Measurements from ENCODE around the gene PSKH1.
"Not testable (repeated sequence)": the region's sequence is repeated elsewhere in the genome, so short reads cannot be mapped to it uniquely, and the experiment has no call there.

The PSKH1 gene

DNA sequence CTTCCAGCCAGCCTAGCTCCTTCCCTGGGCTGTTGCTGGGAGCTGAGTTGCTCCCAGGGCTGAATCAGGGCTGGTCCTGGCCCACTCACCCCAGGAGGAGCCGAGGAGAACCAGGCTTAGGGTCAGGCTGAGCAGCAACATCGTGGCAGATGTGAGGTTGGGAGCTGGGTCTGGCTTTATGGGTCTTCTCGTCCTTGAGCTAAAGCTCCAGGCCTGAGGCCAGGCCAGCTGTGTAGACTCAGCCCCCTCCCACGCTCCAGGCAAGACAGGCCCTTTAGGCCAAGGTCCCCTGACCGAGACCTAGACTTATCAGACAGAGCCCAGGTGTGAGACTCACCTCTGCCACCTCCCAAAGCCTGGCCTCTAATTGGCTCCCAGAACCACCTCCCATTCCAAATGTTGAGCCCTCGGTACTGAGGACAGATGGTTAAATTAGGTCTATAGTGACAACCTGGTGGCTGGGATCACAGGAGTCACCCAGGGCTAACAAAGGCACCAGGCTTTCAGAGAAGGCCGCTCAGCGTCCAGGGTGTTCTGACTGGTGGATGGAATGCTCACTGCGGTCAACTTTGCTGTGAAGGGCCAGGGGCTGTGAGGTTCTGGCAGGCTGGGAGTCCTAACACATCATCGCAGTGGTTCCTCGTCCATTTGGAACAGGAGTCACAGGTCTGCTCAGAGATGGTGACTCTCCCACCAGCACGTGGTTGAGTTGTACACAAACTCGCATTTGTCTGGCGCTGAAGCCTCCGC is 38.8 kb downstream of the PSKH1 start, which contains the start of gene CTRL:
Gene CTRL (minus strand): TSS at position 151 of the 750 bp plus-strand sequence. CDS start 10 bp downstream, at position 141.
- Histone ChIP-seq H3K27me3 (replicated peaks; ENCODE audit: control insufficient read depth, insufficient read depth, low read length, poor library complexity, severe bottlenecking) (no peaks in the 10 kb centered on the region), H3K36me3 (ENCODE audit: control insufficient read depth, insufficient read depth, low read length) (peaks cover 42% of the 10 kb centered on the region), H3K4me1 (ENCODE audit: control insufficient read depth, insufficient read depth, low read length, poor library complexity, severe bottlenecking) (peaks cover 11% of the 10 kb centered on the region), H3K9me3 (ENCODE audit: control insufficient read depth, low read length) (no peaks in the 10 kb centered on the region), H3K4me3 (ENCODE audit: insufficient read depth, low read depth, low read length, poor library complexity, severe bottlenecking) (no peak within 1 kb of the TSS), H3K27ac (ENCODE audit: insufficient read depth, low read length, poor library complexity, severe bottlenecking) (no peak within 1 kb of the TSS)
- no peak for DNase-seq

GRCh38 chr16:67932462-67932840 is 39.4 kb downstream of the PSKH1 start:
- DNase-seq = no peak
- Histone ChIP-seq H3K27me3 (replicated peaks; ENCODE audit: control insufficient read depth, insufficient read depth, low read length, poor library complexity, severe bottlenecking) (no peaks in the 10 kb centered on the region), H3K4me1 (ENCODE audit: control insufficient read depth, insufficient read depth, low read length, poor library complexity, severe bottlenecking) (peaks cover 16% of the 10 kb centered on the region), H3K27ac (ENCODE audit: insufficient read depth, low read length, poor library complexity, severe bottlenecking) (no peak overlapping the region), H3K4me3 (ENCODE audit: insufficient read depth, low read depth, low read length, poor library complexity, severe bottlenecking) (no peak overlapping the region), H3K36me3 (ENCODE audit: control insufficient read depth, insufficient read depth, low read length) (peaks cover 40% of the 10 kb centered on the region), H3K9me3 (ENCODE audit: control insufficient read depth, low read length) (no peaks in the 10 kb centered on the region)

DNA sequence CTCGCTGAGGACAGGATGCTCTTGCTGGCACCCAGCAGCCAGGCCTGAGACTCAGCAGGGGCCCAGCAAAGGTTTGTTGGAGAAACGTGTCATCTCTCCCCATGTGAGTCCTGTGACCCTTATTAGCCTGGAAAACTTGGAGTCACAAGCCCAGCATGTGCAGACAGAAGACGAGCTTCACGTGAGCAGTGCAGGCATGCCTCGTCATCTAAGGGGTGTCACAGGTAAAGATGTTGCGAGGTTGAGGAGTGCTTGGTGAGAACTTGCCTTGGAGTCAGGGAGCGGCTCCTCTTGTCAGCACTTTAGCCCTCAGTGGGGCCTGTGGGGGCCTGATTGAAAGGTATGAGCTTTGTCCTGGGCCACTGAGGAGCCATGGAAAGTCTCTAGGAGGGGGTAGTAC is 40.8 kb downstream of the PSKH1 start:
- peaks cover 15% of the 10 kb centered on the region for H3K4me1 ChIP-seq (ENCODE audit: control insufficient read depth, insufficient read depth, low read length, poor library complexity, severe bottlenecking)
- H3K27me3 ChIP-seq (replicated peaks; ENCODE audit: control insufficient read depth, insufficient read depth, low read length, poor library complexity, severe bottlenecking) = no peaks in the 10 kb centered on the region
- H3K4me3 ChIP-seq (ENCODE audit: insufficient read depth, low read depth, low read length, poor library complexity, severe bottlenecking) = no peak overlapping the region
- no peak for DNase-seq
- no peaks in the 10 kb centered on the region for H3K9me3 ChIP-seq (ENCODE audit: control insufficient read depth, low read length)
- H3K27ac ChIP-seq (ENCODE audit: insufficient read depth, low read length, poor library complexity, severe bottlenecking) = no peak overlapping the region
- H3K36me3 ChIP-seq (ENCODE audit: control insufficient read depth, insufficient read depth, low read length) = peaks cover 32% of the 10 kb centered on the region

DNA sequence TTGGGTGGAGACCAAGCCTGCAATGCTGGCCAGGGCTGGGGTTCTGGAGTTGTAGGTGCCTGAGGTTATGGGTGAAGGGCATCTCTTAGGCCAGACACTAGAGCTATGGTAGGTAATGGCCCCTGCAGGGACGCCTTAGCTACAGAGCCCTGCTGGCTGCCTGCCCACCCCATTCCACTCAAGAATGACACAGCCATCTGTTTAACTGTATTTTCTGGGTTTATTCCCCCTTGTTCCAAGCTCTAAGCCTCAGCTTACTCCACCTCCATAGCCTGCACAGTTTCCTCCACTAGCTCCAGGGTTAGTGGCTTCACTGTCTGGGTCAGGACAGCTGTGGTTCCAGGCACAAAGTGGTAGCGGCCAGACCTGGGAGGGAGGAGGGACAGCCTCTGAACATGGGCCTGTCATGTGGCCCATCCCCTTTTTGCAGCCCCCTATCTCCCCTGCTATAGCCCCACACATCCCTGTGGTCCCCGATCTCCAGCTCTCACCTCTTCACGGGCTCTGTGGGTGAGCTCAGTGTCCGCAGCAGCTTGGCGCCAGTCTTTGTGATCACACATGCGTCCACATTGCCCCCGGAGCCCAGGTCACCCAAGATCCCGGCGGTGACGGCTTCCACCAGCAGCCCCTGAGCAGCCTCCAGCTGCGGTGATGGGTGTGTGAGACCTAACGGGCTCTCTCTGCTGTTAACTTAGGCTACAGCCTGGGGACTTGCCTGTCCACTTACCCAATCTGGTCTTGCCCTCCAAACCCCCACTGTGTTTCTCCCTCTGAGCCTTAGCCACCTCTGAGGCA is 41.4 kb downstream of the PSKH1 start:
- Histone ChIP-seq H3K4me1 (ENCODE audit: control insufficient read depth, insufficient read depth, low read length, poor library complexity, severe bottlenecking) (peaks cover 15% of the 10 kb centered on the region), H3K27me3 (replicated peaks; ENCODE audit: control insufficient read depth, insufficient read depth, low read length, poor library complexity, severe bottlenecking) (no peaks in the 10 kb centered on the region), H3K27ac (ENCODE audit: insufficient read depth, low read length, poor library complexity, severe bottlenecking) (peak overlapping the region; percentile 85), H3K4me3 (ENCODE audit: insufficient read depth, low read depth, low read length, poor library complexity, severe bottlenecking) (no peak overlapping the region), H3K36me3 (ENCODE audit: control insufficient read depth, insufficient read depth, low read length) (peaks cover 30% of the 10 kb centered on the region), H3K9me3 (ENCODE audit: control insufficient read depth, low read length) (no peaks in the 10 kb centered on the region)
- no peak for DNase-seq

- peaks cover 20% of the 10 kb centered on the region for H3K4me1 ChIP-seq (ENCODE audit: control insufficient read depth, insufficient read depth, low read length, poor library complexity, severe bottlenecking)
- no peak for DNase-seq
Observed at GRCh38 chr16:67935101-67935401, 42.0 kb downstream of the PSKH1 start.

DNA sequence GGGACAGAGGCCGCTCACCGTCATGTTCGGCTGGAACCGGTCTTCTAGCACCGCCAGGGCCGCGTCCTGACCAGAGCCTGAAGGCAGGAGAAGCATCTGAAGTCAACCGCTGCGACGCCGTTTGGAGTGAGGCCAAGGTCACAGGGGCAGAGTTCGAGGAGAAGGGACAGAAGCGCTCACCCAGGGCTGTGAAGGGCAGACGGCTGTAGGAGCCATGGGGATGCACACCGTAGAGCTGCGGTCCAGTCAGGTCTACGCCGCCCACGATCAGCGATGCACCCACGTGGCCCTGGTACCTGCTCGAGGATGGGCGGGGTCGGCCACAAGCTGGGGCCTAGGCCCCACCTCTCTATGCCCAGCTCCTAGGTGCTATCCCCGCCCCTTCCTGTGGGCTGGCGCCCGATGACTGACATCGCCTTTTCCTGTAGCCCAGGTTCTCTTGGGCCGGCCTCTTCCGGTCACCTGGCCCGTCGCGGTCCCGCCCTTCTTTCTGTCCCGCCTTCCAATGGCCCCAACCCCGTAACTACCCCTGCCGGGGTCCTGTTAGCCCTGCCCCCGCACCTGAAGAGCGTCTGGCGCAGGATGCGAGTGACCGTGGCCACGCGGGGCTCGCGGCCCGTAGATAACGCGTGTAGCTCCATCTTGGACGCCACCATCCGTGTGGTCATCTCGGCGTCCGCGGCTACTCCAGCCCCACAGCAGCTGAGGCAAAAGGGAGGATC is 42.5 kb downstream of the PSKH1 start:
- DNase-seq = peak; percentile 93 to 96 (median 94)
- peaks cover 25% of the 10 kb centered on the region for H3K4me1 ChIP-seq (ENCODE audit: control insufficient read depth, insufficient read depth, low read length, poor library complexity, severe bottlenecking)

More at GRCh38 chr16:67935101-67935401, 42.0 kb downstream of the PSKH1 start:
- Histone ChIP-seq H3K36me3 (ENCODE audit: control insufficient read depth, insufficient read depth, low read length) (peaks cover 25% of the 10 kb centered on the region), H3K9me3 (ENCODE audit: control insufficient read depth, low read length) (no peaks in the 10 kb centered on the region), H3K27me3 (replicated peaks; ENCODE audit: control insufficient read depth, insufficient read depth, low read length, poor library complexity, severe bottlenecking) (no peaks in the 10 kb centered on the region), H3K27ac (ENCODE audit: insufficient read depth, low read length, poor library complexity, severe bottlenecking) (peak overlapping the region; percentile 85), H3K4me3 (ENCODE audit: insufficient read depth, low read depth, low read length, poor library complexity, severe bottlenecking) (peak overlapping the region; percentile 92)

GRCh38 chr16:67936124-67936879 is 43.2 kb downstream of the PSKH1 start, which contains the start of gene PSMB10:
PSMB10 (minus strand) TSS chr16:67936850; CDS start chr16:67936749, 101 bp downstream.
- H3K27ac ChIP-seq (ENCODE audit: insufficient read depth, low read length, poor library complexity, severe bottlenecking) = peak within 1 kb of the TSS; percentile 85
- peak in 1 of 3 donors; percentile 11 for DNase-seq
- peaks cover 26% of the 10 kb centered on the region for H3K4me1 ChIP-seq (ENCODE audit: control insufficient read depth, insufficient read depth, low read length, poor library complexity, severe bottlenecking)
- no peaks in the 10 kb centered on the region for H3K9me3 ChIP-seq (ENCODE audit: control insufficient read depth, low read length)
- peaks cover 24% of the 10 kb centered on the region for H3K36me3 ChIP-seq (ENCODE audit: control insufficient read depth, insufficient read depth, low read length)
- no peaks in the 10 kb centered on the region for H3K27me3 ChIP-seq (replicated peaks; ENCODE audit: control insufficient read depth, insufficient read depth, low read length, poor library complexity, severe bottlenecking)
- H3K4me3 ChIP-seq (ENCODE audit: insufficient read depth, low read depth, low read length, poor library complexity, severe bottlenecking) = peak within 1 kb of the TSS; percentile 92

More for the DNA sequence above, 42.5 kb downstream of the PSKH1 start:
- Histone ChIP-seq H3K36me3 (ENCODE audit: control insufficient read depth, insufficient read depth, low read length) (peaks cover 24% of the 10 kb centered on the region), H3K27me3 (replicated peaks; ENCODE audit: control insufficient read depth, insufficient read depth, low read length, poor library complexity, severe bottlenecking) (no peaks in the 10 kb centered on the region), H3K9me3 (ENCODE audit: control insufficient read depth, low read length) (no peaks in the 10 kb centered on the region), H3K27ac (ENCODE audit: insufficient read depth, low read length, poor library complexity, severe bottlenecking) (peak overlapping the region; percentile 85), H3K4me3 (ENCODE audit: insufficient read depth, low read depth, low read length, poor library complexity, severe bottlenecking) (peak overlapping the region; percentile 92)

DNA sequence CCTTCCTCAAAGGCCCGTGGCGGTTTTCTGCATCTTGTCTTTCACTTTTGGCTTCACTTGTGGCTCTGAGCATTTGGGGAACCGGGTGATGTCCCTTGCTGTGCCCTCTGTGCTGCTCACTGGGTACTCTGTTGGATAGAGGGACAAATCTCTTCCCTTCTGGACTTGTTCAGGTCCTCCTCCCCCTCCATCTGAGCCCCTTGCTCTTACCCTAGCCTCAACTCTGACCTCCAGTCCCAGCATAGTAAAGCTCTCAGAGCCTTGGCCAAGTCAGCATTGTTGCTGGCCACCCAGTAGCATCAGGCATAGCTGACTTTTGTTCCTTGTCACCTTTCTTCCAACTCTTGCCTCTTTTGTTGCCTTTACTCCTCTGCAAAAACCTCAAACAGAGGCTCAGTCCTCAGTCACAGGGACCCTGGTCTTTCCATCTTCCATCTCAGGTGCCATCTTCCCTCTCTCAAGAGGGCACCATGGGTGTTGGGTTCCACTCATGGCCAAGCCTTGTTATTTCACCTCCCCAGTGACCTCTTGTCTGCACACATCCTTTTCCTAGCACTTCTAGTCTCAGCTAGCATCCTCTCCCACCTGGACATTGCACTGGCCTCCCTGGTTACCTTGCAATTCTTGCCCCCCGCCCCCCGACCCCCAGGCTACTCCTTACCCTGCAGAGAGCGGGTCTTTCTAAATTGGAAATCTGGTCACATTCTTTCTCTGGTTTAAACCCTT is 44.0 kb downstream of the PSKH1 start:
- H3K27me3 ChIP-seq (replicated peaks; ENCODE audit: control insufficient read depth, insufficient read depth, low read length, poor library complexity, severe bottlenecking) = no peaks in the 10 kb centered on the region
- DNase-seq = peak; percentile 57 to 72 (median 61)

DNA sequence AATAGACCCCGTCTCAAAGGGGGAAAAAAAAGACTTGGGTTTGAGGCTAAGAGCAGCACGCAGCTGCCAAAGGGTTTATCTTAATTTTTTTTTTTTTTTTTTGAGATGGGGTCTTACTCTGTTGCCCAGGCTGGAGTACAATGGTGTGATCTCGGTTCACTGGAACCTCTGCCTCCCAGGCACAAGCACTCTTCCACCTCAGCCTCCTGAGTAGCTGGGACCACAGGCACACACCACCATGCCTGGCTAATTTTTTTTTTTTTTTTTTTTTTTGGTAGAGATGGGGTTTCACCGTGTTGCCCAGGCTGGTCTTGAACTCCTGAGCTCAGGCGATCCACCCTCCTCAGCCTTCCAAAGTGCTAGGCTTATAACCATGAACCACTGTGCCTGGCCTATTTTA is 44.7 kb downstream of the PSKH1 start:
- H3K4me3 ChIP-seq (ENCODE audit: insufficient read depth, low read depth, low read length, poor library complexity, severe bottlenecking); H3K9me3 ChIP-seq (ENCODE audit: control insufficient read depth, low read length); DNase-seq; H3K27me3 ChIP-seq (replicated peaks; ENCODE audit: control insufficient read depth, insufficient read depth, low read length, poor library complexity, severe bottlenecking): not testable (repeated sequence)
- Histone ChIP-seq H3K4me1 (ENCODE audit: control insufficient read depth, insufficient read depth, low read length, poor library complexity, severe bottlenecking) (peaks cover 33% of the 10 kb centered on the region), H3K36me3 (ENCODE audit: control insufficient read depth, insufficient read depth, low read length) (peaks cover 13% of the 10 kb centered on the region), H3K27ac (ENCODE audit: insufficient read depth, low read length, poor library complexity, severe bottlenecking) (peak overlapping the region; percentile 85)

More for the DNA sequence above, 44.0 kb downstream of the PSKH1 start:
- Histone ChIP-seq H3K27ac (ENCODE audit: insufficient read depth, low read length, poor library complexity, severe bottlenecking) (peak overlapping the region; percentile 85), H3K36me3 (ENCODE audit: control insufficient read depth, insufficient read depth, low read length) (peaks cover 19% of the 10 kb centered on the region), H3K9me3 (ENCODE audit: control insufficient read depth, low read length) (no peaks in the 10 kb centered on the region), H3K4me1 (ENCODE audit: control insufficient read depth, insufficient read depth, low read length, poor library complexity, severe bottlenecking) (peaks cover 32% of the 10 kb centered on the region), H3K4me3 (ENCODE audit: insufficient read depth, low read depth, low read length, poor library complexity, severe bottlenecking) (peak overlapping the region; percentile 92)

Data from effector memory CD4-positive, alpha-beta T cell (primary cell).